K562 (cell line): ENCODE results near the gene PRSS22. TPM values are rescaled to one million over a fixed set of nuclear protein-coding genes. Genes with fewer than 3 reads are reported as not detected.
A peak's percentile ranks its signal among the peaks of the same experiment; 100 is the strongest.

Experiments
- ATAC-seq: fragments of 200-7000 bp; cut with Tn5 transposase; 3 replicates; pipeline ENCODE4 v1.9.1; 2020; ENCODE audit warnings: moderate library complexity
- BruUV-seq: library from RNA; stranded (reverse); fragments of 400-500 nt; replicated peaks from 2 replicates; lab custom pipeline; 2021; lab: Mats Ljungman, UMichigan
- CTCF ChIA-PET: fragments of 300-600 bp; formaldehyde crosslinking; extraction: SDS; loops from one replicate; lab custom pipeline; 2021; ENCODE audit warnings: low intra/inter-chr PET ratio; lab: Yijun Ruan, JAX
- POLR2A ChIA-PET: fragments of 300-600, 350-650 bp; sonication (Branson Sonifier 250); formaldehyde crosslinking; extraction: SDS; loops from one replicate; lab custom pipeline; 2021; ENCODE audit warnings: antibody characterized with exemption, inconsistent platforms; lab: Yijun Ruan, JAX
- DNase-seq, 4 experiments: peaks; one replicate each; pipeline versions ENCODE4 v3.0.0 to v3.0.0-alpha.2; 2011 to 2018; ENCODE audit warnings: low spot score in 3 of 4, mixed read lengths in 3 of 4; ENCODE audit errors: extremely low read depth in 1 of 4
- FAIRE-seq: peaks from 2 replicates; lab custom pipeline; 2011; peaks lifted over from hg19 to GRCh38; lab: Jason Lieb, UNC
- H2AFZ ChIP-seq: 2 replicates; pipeline ENCODE4 v1.6.0; 2011; ENCODE audit warnings: low read depth, low read length, control low read depth, inconsistent platforms
- H3K27ac ChIP-seq: fragments of 200-600 bp; 3 replicates; pipeline ENCODE4 v1.8.0; 2011; ENCODE audit warnings: low read depth, mild to moderate bottlenecking, control low read depth, inconsistent platforms, low read length, moderate library complexity, mixed read lengths; ENCODE audit errors: extremely low read depth
- H3K27me3 ChIP-seq, 2 experiments: fragments of 300-600 bp in 1 of 2; 2 replicates in 1 of 2; 3 replicates in 1 of 2; pipeline versions ENCODE4 v1.6.0 to v1.8.0; 2011; ENCODE audit warnings: inconsistent platforms in 2 of 2, low read length in 2 of 2, mild to moderate bottlenecking in 1 of 2, mixed read lengths in 1 of 2, moderate library complexity in 1 of 2; ENCODE audit not compliant: control insufficient read depth in 2 of 2, insufficient read depth in 2 of 2
- H3K36me3 ChIP-seq: fragments of 300-600 bp; 3 replicates; pipeline ENCODE4 v1.8.0; 2011; ENCODE audit warnings: mild to moderate bottlenecking, low read length, inconsistent platforms; ENCODE audit not compliant: control insufficient read depth, insufficient read depth
- H3K4me1 ChIP-seq, 2 experiments: fragments of 200-600 bp in 1 of 2; replicated peaks in 1 of 2; 2 replicates in 1 of 2; 3 replicates in 1 of 2; pipeline versions ENCODE4 v1.5.1 to v1.8.0; 2011; ENCODE audit warnings: inconsistent platforms in 2 of 2, low read length in 2 of 2, mild to moderate bottlenecking in 1 of 2, mixed read lengths in 1 of 2, moderate library complexity in 1 of 2; ENCODE audit not compliant: control insufficient read depth in 2 of 2, insufficient read depth in 2 of 2
- H3K4me2 ChIP-seq: 2 replicates; pipeline ENCODE4 v1.6.1; 2011; ENCODE audit warnings: low read length, control low read depth, inconsistent platforms, mixed read lengths; ENCODE audit not compliant: insufficient read depth
- H3K4me3 ChIP-seq: fragments of 200-600 bp; sonication (generic), shearing (Covaris generic); 2 replicates; pipeline ENCODE4 v1.5.1; 2016; ENCODE audit warnings: control low read depth, inconsistent platforms
- H3K79me2 ChIP-seq: fragments of 200-600 bp; 3 replicates; pipeline ENCODE4 v1.8.0; 2011; ENCODE audit warnings: low read length, inconsistent platforms; ENCODE audit not compliant: control insufficient read depth, insufficient read depth
- H3K9ac ChIP-seq, 2 experiments: 2 replicates each; pipeline versions ENCODE4 v1.6.0 to v1.6.1; 2011; ENCODE audit warnings: low read depth in 2 of 2, low read length in 2 of 2, control low read depth in 1 of 2, inconsistent platforms in 1 of 2, mild to moderate bottlenecking in 1 of 2, mixed read lengths in 1 of 2; ENCODE audit not compliant: insufficient read depth in 1 of 2
- H3K9me1 ChIP-seq: one replicate; pipeline ENCODE4 v1.6.0; 2011; ENCODE audit warnings: inconsistent platforms, mild to moderate bottlenecking, low read length, moderate library complexity; ENCODE audit not compliant: control insufficient read depth, insufficient read depth
- H3K9me3 ChIP-seq: replicated peaks from 2 replicates; pipeline ENCODE4 v1.5.1; 2011; ENCODE audit warnings: low read depth, low read length, inconsistent platforms; ENCODE audit not compliant: control insufficient read depth, insufficient read depth
- H4K20me1 ChIP-seq: replicated peaks from 2 replicates; pipeline ENCODE4 v1.6.1; 2011; ENCODE audit warnings: low read length, inconsistent platforms, mixed read lengths; ENCODE audit not compliant: control insufficient read depth, insufficient read depth
- KDM1A ChIP-seq, 2 experiments: fragments of 450-650 bp; IDR thresholded peaks; 2 replicates each; pipeline ENCODE4 v1.6.1; 2016; ENCODE audit warnings: mild to moderate bottlenecking in 2 of 2
- POLR2G ChIP-seq: fragments of 200-400 bp; formaldehyde crosslinking; IDR thresholded peaks from 2 replicates; pipeline ENCODE4 v1.6.1; 2017; ENCODE audit warnings: low read depth, mild to moderate bottlenecking, antibody characterized with exemption, low read length, moderate library complexity
- ZC3H11A ChIP-seq: IDR thresholded peaks from 2 replicates; pipeline ENCODE4 v1.6.1; 2012; ENCODE audit warnings: low read depth, low read length, improper control_type of control experiment
- WGBS: fragments of 100-300 bp; shearing (Covaris generic); methylation state at CpG from one replicate; pipeline ENCODE4 v1.1.6; 2016; ENCODE audit warnings: low coverage, mixed read lengths; ENCODE audit not compliant: insufficient coverage; ENCODE audit errors: missing lambda C conversion rate; 5-methylcytosine and 5-hydroxymethylcytosine counted together
- in situ Hi-C: fragments of 300-500 bp; cut with MboI; formaldehyde crosslinking; loops from 4 replicates; pipeline ENCODE4 v1.15.0; 2018; ENCODE audit warnings: inconsistent platforms, mixed read lengths
- intact Hi-C: fragments of 100-400 bp; cut with micrococcal nuclease; formaldehyde crosslinking; loops from 2 replicates; pipeline ENCODE4 v1.14.2; 2022
- polyA plus RNA-seq, 8 experiments: library from polyadenylated mRNA; depleted of rRNA in 4 of 8; stranded (reverse) in 5 of 8; unstranded in 3 of 8; fragments of >200 nt; fragmentation: Nextera tagmentation in 2 of 8; fragmentation: Illumina TruSeq in 1 of 8; extraction: Ambion mirVana in 2 of 8; extraction: Trizol in 1 of 8; gene quantifications; 2 replicates each; pipeline versions ENCODE4 v1.2.1 to v1.2.3, GENCODE V29; 2011 to 2014; ENCODE audit warnings: inconsistent platforms in 1 of 8, missing spikeins in 1 of 8
- total RNA-seq, 7 experiments: library from RNA; depleted of rRNA in 6 of 7; stranded (reverse); fragments of >200 nt in 6 of 7; fragmentation: Illumina TruSeq in 2 of 7; extraction: Trizol in 2 of 7; gene quantifications; 2 replicates each; pipeline versions ENCODE4 v1.2.1 to v1.2.3, GENCODE V29; 2011 to 2021; ENCODE audit warnings: low replicate concordance in 1 of 7
- TF ChIP-seq, protein P1 (sequence below): fragments of 250-450 bp; sonication (Bioruptor Pico); IDR thresholded peaks from 2 replicates; pipeline ENCODE4 v1.6.1; 2021; ENCODE audit warnings: mild to moderate bottlenecking

Gene PRSS22
- total and polyA plus RNA-seq, 9 of the 15 experiments (the other 6 are each of a cell fraction or from before 2014, with no cell fraction given) = 0.13 to 0.42 TPM; not detected in 7

DNA sequence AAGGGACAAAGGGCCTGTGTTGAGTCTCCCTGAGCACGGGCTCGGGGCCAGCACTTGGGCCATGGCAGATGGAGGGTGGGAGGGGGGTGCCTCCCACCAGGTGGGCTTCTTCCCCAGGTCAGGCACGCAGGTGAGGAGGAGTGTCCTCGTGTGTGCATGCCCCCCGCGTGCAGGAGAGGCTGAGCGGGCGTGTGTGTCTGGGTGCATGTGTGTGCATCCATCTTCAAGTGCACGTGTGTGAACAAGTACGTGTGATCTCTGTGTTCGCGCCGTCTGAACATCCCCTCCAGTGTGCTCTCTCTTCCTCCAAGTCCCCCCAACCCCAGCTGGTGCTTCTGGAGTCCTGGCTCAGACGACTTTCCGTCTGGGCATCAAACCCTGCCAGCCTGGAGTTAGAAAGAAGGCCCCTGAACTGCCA lies 30.6 kb downstream of the PRSS22 start:
- BruUV-seq = no TSS peak
- TF ChIP-seq, protein P1, sequence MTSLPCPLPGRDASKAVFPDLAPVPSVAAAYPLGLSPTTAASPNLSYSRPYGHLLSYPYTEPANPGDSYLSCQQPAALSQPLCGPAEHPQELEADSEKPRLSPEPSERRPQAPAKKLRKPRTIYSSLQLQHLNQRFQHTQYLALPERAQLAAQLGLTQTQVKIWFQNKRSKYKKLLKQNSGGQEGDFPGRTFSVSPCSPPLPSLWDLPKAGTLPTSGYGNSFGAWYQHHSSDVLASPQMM (CRISPR knock-in tag) = no peak
- 0 out of 2 replicates have a peak, but pooled peaks have one; percentile 15 for TF ChIP-seq POLR2G
- Histone ChIP-seq H3K9ac (no peak overlapping the region), H3K27ac (no peak overlapping the region), H2AFZ (no peak overlapping the region), H3K9me1 (no peaks in the 10 kb centered on the region), H3K79me2 (no peaks in the 10 kb centered on the region), H3K9me3 (no peaks in the 10 kb centered on the region), H3K4me1 (peaks cover 0 to 33% of the 10 kb centered on the region in 2 experiments; a peak in 2 of 5 replicates), H3K4me2 (no peak overlapping the region), H3K36me3 (no peaks in the 10 kb centered on the region), H3K4me3 (no peak overlapping the region), H3K27me3 (peaks cover 36 to 69% of the 10 kb centered on the region in 2 experiments), H4K20me1 (peaks cover 10% of the 10 kb centered on the region)
- in situ Hi-C loops (no loop called here), intact Hi-C loops (no loop called here)
- ChIA-PET CTCF (no interaction called here), POLR2A (interaction anchor here (0.6 to 2.4 kb wide), 2 partner anchors 12 to 196 kb away, joined by 3 to 8 read pairs; no protein-coding TSS in a partner anchor)
- DNase-seq (no peak), FAIRE-seq (no peak), ATAC-seq (no peak)
- WGBS = 11% methylated on average over 13 of the region's 15 CpGs

DNA sequence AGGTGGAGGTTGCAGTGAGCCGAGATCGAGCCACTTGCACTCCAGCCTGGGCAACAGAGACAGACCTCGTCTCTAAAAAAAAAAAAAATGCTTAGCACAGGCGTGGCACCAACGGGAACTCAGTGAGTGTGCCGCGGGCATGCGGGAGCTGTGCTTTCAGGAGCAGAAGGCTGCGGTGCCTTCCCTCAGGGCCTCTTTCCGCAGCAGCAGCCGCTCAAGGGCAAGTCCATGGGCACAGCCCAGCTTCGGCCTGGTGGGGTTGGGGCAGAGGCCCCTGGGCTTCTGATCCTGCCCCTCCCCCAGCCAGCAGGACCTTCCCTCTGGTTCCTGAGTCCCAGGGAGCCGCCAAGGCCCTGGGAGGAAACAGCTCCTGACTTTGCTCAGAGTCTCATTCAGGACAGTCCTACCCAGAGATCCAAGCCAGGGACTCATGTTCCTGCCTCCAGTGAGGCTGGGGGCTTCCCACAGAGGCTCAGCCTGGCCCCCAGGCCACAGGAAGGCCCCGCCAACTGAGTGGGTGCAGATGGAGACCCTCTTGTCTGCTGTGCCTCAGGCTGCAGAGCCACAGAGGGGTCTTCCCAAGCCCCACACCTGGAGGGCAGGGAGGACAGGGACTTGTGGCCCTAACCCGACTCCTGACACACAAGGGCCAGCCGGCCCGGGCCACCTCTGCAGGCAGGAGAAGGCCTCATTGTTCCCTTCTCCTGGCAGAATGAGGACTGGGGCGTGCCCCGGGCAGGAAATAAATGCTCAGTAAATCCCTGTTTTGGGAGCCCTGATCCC lies 31.2 kb downstream of the PRSS22 start:
- no peak for TF ChIP-seq KDM1A (IDR thresholded peaks at IDR 0.05)
- TF ChIP-seq ZC3H11A = no peak
- TF ChIP-seq POLR2G = 0 out of 2 replicates have a peak, but pooled peaks have one; percentile 34
- TF ChIP-seq, all 486 proteins: peak for 1
- peaks cover 0 to 33% of the 10 kb centered on the region in 2 experiments; a peak in 2 of 5 replicates for H3K4me1 ChIP-seq
- DNase-seq (no peak), ATAC-seq (no peak), FAIRE-seq (no peak)
- no peaks in the 10 kb centered on the region for H3K79me2 ChIP-seq
- no peak overlapping the region for H3K4me3 ChIP-seq
- H3K9me3 ChIP-seq = no peaks in the 10 kb centered on the region
- CTCF ChIA-PET = no interaction called here
- POLR2A ChIA-PET = interaction anchor here (0.6 to 2.4 kb wide), 5 partner anchors 12 to 197 kb away, joined by 3 to 8 read pairs (median 3); no protein-coding TSS in a partner anchor
- peaks cover 10% of the 10 kb centered on the region for H4K20me1 ChIP-seq
- H2AFZ ChIP-seq = no peak overlapping the region
- peaks cover 31 to 63% of the 10 kb centered on the region in 2 experiments for H3K27me3 ChIP-seq
- intact Hi-C loops = no loop called here
- in situ Hi-C loops = no loop called here
- no peaks in the 10 kb centered on the region for H3K9me1 ChIP-seq
- H3K27ac ChIP-seq = no peak overlapping the region
- no peak overlapping the region for H3K9ac ChIP-seq
- no peaks in the 10 kb centered on the region for H3K36me3 ChIP-seq
- WGBS = 23% methylated on average over 14 of the region's 19 CpGs
- no TSS peak for BruUV-seq
- no peak overlapping the region for H3K4me2 ChIP-seq
